IMR-90 (cell line): ENCODE data around the gene ARHGEF39.
A peak's percentile ranks its signal among the peaks of the same experiment; 100 is the strongest.

Source experiments
- CEBPB ChIP-seq: IDR thresholded peaks from 2 replicates; pipeline ENCODE4 v1.6.1; 2012; ENCODE audit warnings: low read depth, low read length, improper control_type of control experiment
- CTCF ChIP-seq: conservative IDR thresholded peaks from 2 replicates; pipeline ENCODE4 v1.5.1; 2012; ENCODE audit warnings: mild to moderate bottlenecking, low read depth, low read length, improper control_type of control experiment
- ELK1 ChIP-seq: fragments of 150-350 bp; IDR thresholded peaks from 2 replicates; pipeline ENCODE4 v1.6.1; 2016; ENCODE audit warnings: low read depth, mild to moderate bottlenecking, low read length, moderate library complexity, borderline replicate concordance
- POLR2A ChIP-seq: IDR thresholded peaks from 2 replicates; pipeline ENCODE4 v1.6.1; 2012; ENCODE audit warnings: mild to moderate bottlenecking, low read depth, low read length
- RCOR1 ChIP-seq: IDR thresholded peaks from 2 replicates; pipeline ENCODE4 v1.6.1; 2012; ENCODE audit warnings: mild to moderate bottlenecking, low read length, improper control_type of control experiment; ENCODE audit not compliant: insufficient replicate concordance
- RFX5 ChIP-seq: IDR thresholded peaks from 2 replicates; pipeline ENCODE4 v1.8.0; 2012; ENCODE audit warnings: low read depth, mild to moderate bottlenecking, low read length, moderate library complexity
- USF2 ChIP-seq: fragments of 150-350 bp; IDR thresholded peaks from 2 replicates; pipeline ENCODE4 v1.6.1; 2017; ENCODE audit warnings: mild to moderate bottlenecking, antibody characterized with exemption, low read length, low read depth

GRCh38 chr9:35611230-35611797 lies 53.7 kb downstream of the ARHGEF39 start:
- TF ChIP-seq CTCF (peak; percentile 56), ELK1 (no peak), POLR2A (no peak), RFX5 (no peak), USF2 (no peak), CEBPB (no peak), RCOR1 (no peak)
